Measurements from ENCODE around the gene NME8.

NME8 gene

DNA sequence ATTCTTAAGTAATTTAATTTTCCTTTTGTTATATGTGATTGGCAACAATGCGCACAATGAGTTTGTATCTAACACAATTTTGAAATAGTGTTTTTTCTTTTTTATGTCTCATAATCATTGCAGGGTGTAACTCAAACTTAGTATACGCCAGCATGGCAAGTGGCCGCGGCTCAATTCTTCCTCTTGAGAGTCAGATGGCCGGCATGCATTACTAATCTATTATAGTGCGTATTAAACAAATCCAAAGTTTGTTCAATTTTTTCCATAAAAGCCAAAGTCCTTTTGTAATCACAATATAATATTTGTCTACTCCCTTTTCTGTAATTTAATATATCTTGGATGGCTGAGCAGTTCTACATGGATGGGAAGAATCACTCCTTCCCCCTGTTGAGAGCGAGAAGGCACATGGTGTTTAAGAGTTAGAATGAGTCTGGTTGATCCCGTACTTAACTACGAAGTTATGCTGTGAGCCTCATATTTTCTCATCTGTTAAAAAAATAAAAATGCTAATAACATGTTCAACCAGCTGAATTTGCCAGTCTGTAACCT is 84.7 kb downstream of the NME8 start:
- DNase-seq (ENCODE audit: low spot score): no peak

DNA sequence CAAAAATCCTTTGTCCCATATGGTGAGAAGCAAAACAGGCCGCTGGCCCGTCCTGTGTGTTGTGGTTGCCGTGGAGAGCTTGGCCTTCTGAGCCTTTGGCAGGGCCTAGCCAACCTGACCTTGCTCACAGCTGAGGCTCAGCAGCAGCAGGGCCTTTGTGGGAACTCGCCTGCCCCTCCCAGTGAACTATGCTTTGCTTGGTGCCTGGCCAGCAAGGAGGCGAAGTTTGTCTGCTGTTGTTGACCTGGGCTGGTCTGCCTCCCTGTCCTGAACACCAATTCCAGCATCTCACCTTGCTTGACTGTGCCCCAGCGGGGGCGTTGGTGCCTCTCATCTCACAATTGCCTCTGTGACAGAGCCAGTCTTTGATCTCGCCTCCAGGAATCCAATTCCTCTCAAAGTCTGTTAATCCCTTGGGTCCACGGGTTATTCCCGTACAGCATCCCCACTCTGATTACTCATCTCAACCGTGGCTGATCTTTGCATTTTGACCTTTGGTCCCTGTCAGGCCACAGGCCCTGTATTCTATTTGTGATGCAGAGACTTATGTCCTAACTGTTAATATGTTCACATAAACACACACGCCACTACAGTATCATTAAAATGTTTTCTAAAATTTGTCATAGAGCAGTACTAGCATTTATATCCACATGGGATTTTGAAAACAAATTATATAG is 94.7 kb downstream of the NME8 start:
- DNase-seq (ENCODE audit: low spot score): no peak

DNA sequence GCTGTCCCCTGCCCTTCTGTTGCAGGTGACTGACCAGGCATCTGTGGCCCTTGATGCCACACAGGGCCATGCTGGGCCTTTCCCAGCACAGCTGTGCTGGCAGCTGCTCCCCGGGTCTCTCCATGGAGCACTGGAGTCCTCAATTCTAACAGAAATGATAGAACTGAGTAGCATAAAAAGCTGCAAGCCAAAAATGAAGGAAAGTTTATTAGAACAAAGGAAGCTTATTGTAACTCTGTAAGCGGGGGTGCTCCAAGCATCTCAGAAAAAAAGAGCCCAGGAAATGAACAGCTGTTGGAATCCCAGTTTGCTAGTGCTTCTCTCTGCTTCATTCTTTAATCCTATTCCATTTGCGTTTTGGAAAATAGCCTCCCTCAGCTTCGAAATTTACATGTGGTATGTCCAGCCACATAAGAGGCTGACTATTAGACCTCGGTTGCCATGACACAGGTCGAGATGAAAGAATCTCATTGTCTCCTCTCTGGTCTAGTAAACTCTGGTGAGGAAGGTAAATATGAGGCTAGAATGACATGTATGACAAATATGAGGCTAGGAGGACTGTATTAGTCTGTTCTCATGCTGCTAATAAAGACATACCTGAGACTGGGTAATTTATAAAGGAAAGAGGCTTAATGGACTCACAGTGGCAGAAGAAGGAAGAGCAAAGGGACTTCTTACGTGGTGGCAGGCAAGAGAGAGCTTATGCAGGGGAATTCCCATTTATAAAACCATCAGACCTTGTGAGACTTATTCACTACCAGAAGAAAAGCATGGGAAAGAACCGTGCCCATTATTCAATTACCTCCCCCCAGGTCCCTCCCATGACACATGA is 95.7 kb downstream of the NME8 start:
- no peak for DNase-seq (ENCODE audit: low spot score)

DNA sequence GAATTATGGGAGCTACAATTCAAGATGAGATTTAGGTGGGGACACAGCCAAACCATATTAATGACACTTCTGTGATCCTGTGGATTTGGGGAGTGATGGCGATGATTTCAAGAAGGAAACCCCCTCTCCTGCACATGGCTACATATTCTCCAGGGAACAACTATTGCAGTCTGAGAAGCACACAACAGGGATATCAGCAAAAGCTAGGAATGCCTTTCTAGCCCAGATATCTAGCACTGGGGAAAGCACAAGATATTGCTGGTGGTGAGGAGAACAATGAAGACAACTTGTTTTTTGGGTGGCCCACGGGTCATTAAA is 96.3 kb downstream of the NME8 start:
- DNase-seq (ENCODE audit: low spot score): no peak

DNA sequence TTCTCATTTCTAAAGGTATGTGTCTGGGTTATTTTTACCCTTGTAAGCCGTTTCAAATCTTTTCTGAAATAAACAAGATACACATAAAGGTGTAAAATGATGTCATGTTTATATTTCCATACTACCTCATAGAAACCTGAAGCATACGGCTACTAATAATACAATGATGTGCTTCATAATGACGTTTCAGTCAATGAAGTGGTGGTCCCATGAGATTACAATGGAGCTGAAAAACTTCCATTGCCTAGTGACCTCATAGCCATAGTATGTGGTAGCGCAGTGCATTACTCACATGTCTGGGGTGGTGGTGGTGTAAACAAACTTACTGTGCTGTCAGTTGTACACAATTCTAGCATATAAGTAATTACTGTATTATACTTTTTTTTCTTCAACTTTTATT is 96.9 kb downstream of the NME8 start:
- no peak for DNase-seq (ENCODE audit: low spot score)

DNA sequence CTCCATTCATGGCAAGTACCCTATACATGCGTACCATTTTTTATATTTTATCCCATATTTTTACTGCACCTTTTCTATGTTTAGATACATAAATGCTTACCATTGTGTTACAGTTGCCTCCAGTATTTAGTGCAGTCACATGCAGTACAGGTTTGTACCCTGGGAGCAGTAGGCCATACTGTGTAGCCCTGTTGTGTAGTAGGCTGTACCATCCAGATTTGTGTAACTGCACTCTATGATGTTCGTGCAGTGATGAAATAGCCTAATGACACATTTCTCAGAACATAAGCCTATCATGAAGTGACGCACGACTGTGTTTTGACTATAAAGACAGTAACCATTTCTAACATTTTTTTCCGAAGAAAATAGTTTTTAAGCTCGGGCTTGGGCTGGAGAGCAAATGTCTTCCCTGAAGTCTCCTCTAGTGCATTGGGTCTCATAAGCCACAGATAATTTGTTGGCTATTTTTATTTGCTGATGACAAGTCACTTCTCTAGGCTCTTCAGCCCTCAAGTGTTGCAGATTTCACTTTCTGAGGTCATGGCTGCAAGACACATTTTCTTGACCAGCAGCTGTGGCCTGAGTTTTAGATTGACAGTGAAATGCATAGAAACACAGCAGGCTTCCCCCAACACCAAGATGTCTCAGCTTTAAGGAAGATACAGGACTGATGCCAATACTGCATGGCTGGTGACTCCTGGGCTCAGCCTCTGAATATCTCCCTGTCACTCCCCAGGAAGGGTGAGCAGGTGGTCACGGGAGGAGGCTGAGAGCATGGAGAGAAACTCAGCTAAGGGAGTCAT is 98.9 kb downstream of the NME8 start:
- DNase-seq (ENCODE audit: low spot score): no peak

DNA sequence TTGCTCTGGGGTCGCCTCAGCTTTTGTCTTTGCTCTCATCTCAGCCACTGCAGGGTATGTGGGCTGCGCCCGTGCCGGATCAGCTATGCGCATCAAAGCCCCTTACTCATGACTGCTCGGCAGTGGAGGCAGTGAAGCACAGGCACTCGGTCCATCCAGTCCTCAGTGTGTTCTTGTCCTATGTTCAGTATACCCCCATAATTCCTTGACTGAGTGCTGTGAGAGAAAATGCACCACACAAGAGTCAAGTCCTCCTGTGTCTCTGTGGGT is 99.5 kb downstream of the NME8 start:
- no peak for DNase-seq (ENCODE audit: low spot score)

All from GM03348 (cell line).